Nephron progenitor cell (in vitro differentiated cells): ENCODE measurements around the gene CBX7.

Source experiments
- DNase-seq: peaks from one replicate; pipeline ENCODE4 v3.0.0; 2021
- H3K27ac Mint-ChIP-seq: 2 replicates; pipeline ENCODE4 v1.8.0; 2021; ENCODE audit warnings: mild to moderate bottlenecking, moderate library complexity, mixed read lengths
- H3K27me3 Mint-ChIP-seq: 2 replicates; pipeline ENCODE4 v1.8.0; 2021; ENCODE audit warnings: mild to moderate bottlenecking, low read depth, mixed read lengths; ENCODE audit not compliant: poor library complexity
- H3K36me3 Mint-ChIP-seq: 2 replicates; pipeline ENCODE4 v1.8.0; 2021; ENCODE audit warnings: low read depth, mixed read lengths
- H3K4me1 Mint-ChIP-seq: 2 replicates; pipeline ENCODE4 v1.8.0; 2021; ENCODE audit warnings: mixed read lengths
- H3K4me3 Mint-ChIP-seq: 2 replicates; pipeline ENCODE4 v1.8.0; 2021; ENCODE audit warnings: mild to moderate bottlenecking, moderate library complexity, mixed read lengths
- H3K9me3 Mint-ChIP-seq: 2 replicates; pipeline ENCODE4 v1.8.0; 2021; ENCODE audit warnings: mild to moderate bottlenecking, moderate library complexity, mixed read lengths
- TF ChIP-seq, protein P1 (sequence below): fragments of 200-600 bp; sonication (generic); IDR thresholded peaks from 2 replicates; pipeline ENCODE4 v1.5.0; 2021; ENCODE audit warnings: antibody characterized with exemption

The CBX7 gene

DNA sequence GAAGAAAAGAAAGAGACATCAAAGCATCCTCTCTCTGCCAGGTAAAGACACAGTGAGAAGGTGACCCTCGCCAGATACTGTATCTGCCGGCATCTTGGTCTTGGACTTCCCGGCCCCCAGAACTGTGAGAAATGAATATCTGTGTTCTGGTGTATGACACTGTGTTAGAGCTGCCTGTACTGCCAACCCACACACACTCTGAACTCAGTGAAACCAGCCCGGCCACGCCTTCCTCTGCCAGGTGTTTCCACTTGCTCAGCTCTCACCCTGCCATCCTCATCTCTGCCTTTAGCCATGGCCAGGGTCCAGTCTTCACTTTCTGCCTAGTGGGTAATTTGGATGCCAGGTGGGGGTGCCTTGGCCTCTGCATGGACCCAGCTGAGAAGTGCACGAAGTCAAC lies 24.0 kb downstream of the CBX7 start:
- peaks cover 4% of the 10 kb centered on the region for H3K27me3 Mint-ChIP-seq
- TF ChIP-seq, protein P1, sequence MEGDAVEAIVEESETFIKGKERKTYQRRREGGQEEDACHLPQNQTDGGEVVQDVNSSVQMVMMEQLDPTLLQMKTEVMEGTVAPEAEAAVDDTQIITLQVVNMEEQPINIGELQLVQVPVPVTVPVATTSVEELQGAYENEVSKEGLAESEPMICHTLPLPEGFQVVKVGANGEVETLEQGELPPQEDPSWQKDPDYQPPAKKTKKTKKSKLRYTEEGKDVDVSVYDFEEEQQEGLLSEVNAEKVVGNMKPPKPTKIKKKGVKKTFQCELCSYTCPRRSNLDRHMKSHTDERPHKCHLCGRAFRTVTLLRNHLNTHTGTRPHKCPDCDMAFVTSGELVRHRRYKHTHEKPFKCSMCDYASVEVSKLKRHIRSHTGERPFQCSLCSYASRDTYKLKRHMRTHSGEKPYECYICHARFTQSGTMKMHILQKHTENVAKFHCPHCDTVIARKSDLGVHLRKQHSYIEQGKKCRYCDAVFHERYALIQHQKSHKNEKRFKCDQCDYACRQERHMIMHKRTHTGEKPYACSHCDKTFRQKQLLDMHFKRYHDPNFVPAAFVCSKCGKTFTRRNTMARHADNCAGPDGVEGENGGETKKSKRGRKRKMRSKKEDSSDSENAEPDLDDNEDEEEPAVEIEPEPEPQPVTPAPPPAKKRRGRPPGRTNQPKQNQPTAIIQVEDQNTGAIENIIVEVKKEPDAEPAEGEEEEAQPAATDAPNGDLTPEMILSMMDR: no peak
- H3K36me3 Mint-ChIP-seq: no peaks in the 10 kb centered on the region
- H3K27ac Mint-ChIP-seq: no peak overlapping the region
- H3K9me3 Mint-ChIP-seq: peaks cover 5% of the 10 kb centered on the region
- peaks cover 59% of the 10 kb centered on the region for H3K4me1 Mint-ChIP-seq
- no peak for DNase-seq
- H3K4me3 Mint-ChIP-seq: no peak overlapping the region

DNA sequence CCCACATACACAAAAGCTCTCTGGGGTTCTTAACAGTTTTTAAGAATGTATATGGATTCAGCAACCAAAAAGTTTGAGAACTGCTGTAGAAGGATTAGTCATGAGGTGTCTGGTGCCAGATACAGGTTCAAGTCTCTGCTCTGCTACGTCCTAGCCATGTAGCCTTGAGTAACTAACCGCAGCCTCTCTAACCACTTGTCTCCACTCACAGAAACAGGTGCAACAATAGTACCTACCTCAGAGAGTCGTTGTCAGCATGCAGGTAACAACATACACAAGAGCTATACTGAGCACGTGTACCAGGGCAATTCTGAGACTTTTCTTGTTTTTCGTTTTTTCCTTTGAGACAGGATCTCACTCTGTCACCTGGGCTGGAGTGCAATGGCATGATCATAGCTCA lies 26.9 kb downstream of the CBX7 start:
- no peak overlapping the region for H3K27ac Mint-ChIP-seq
- H3K9me3 Mint-ChIP-seq: peaks cover 5% of the 10 kb centered on the region
- no peak overlapping the region for H3K4me3 Mint-ChIP-seq
- TF ChIP-seq, protein P1: no peak
- DNase-seq: no peak
- peaks cover 61% of the 10 kb centered on the region for H3K4me1 Mint-ChIP-seq
- H3K27me3 Mint-ChIP-seq: peaks cover 4% of the 10 kb centered on the region
- no peaks in the 10 kb centered on the region for H3K36me3 Mint-ChIP-seq

DNA sequence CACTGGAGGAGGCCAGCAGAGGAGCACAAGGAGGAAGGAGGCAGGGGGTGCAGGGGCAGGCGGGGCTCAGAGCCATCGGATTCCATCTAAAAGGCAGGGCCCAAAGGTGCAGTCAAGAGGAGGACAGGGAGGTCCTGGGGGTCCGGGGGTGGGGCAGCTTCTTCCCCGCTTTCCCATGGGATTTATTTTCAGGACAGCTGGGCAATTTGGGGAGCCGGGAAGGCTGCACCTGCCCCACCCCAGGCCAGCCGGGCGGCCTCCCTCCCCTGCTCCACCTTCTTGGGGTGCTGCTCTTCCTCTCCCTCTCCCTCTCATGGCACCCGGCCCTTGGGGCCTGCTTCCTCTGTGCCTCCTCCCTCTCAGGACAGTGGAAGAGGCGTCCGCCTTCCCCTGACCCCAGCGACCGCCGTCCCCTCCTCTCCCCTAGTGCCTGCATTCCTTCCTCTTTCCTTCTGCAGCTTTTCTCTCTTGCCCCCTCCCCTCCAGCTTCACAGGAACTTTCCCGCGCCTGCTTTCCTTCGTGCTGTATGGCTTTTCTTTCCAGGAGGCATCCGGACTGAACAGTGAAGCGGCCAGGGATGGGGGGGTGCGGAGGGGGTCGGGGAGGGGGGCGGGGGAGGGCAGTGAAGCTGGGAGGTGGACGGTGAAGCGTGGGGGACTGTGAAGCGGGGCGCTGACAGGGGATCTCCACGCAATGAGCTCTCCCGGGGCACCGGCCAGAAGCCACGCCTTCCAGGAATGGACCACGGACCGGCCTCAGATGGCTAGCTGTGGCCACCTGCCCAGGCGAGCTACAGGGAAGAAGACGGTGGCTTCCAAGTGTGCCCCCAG lies 28.5 kb downstream of the CBX7 start:
- H3K27ac Mint-ChIP-seq: no peak overlapping the region
- H3K36me3 Mint-ChIP-seq: no peaks in the 10 kb centered on the region
- peaks cover 4% of the 10 kb centered on the region for H3K27me3 Mint-ChIP-seq
- TF ChIP-seq, protein P1: no peak
- peak; percentile 55 for DNase-seq
- H3K4me3 Mint-ChIP-seq: peak overlapping the region; percentile 52
- peaks cover 5% of the 10 kb centered on the region for H3K9me3 Mint-ChIP-seq
- peaks cover 46% of the 10 kb centered on the region for H3K4me1 Mint-ChIP-seq

DNA sequence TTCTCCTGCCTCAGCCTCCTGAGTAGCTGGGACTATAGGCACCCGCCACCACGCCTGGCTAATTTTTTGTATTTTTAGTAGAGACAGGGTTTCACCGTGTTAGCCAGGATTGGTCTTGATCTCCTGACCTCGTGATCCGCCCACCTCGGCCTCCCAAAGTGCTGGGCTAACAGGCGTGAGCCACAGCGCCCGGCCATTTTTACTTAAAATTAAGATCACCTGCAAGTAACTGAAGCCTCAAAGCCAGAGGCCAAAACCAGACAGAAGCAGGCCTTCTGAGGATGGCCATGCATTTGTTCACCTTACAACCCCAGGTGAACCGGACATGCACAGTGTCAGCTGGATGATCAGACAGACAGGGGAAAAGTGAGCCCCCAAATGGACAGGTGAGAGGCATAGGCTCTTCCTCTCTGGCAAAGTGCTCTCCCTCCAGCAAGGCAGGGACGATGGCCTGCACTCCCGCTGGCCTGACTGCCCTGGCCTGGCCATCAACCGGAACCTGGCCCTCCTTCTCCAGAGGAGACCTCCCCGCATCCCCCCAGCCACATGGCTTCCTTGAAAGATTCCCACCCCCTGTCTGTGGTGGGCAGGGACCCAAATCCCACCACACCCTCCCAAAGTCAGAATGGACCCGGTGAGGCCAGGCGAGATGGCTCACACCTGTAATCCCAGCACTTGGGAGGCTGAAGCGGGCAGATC lies 29.6 kb downstream of the CBX7 start:
- DNase-seq: no peak
- Mint-ChIP-seq H3K36me3 (no peaks in the 10 kb centered on the region), H3K4me3 (no peak overlapping the region), H3K4me1 (peaks cover 53% of the 10 kb centered on the region), H3K9me3 (no peaks in the 10 kb centered on the region), H3K27me3 (no peaks in the 10 kb centered on the region), H3K27ac (no peak overlapping the region)
- TF ChIP-seq, protein P1: no peak

DNA sequence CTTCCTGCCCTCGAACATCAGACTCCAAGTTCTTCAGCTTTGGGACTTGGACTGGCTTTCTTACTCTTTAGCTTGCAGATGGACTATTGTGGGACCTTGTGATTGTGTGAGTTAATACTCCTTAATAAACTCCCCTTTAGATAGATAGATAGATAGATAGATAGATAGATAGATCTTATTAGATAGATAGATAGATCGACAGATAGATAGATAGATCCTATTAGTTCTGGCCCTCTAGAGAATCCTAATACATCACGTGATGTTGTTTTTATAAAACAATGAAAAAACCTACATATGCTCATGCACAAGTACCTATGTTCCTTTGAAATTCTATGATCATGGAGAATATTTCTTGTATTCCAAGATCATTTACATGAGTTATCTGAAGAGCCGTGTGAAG lies 31.5 kb downstream of the CBX7 start:
- Mint-ChIP-seq H3K4me1 (peaks cover 65% of the 10 kb centered on the region), H3K9me3 (no peaks in the 10 kb centered on the region), H3K27me3 (no peaks in the 10 kb centered on the region), H3K27ac (no peak overlapping the region), H3K4me3 (no peak overlapping the region), H3K36me3 (no peaks in the 10 kb centered on the region)
- TF ChIP-seq, protein P1: no peak
- DNase-seq: no peak
